Measurements from ENCODE around the gene REG4.
"Not testable (repeated sequence)": the region's sequence is repeated elsewhere in the genome, so short reads cannot be mapped to it uniquely, and the experiment has no call there.

GRCh38 chr1:119858556-119859214 lies 47.4 kb upstream of the REG4 start:
- not testable (repeated sequence) for TF ChIP-seq CTCF (IDR thresholded peaks at IDR 0.05; ENCODE audit: poor library complexity, severe bottlenecking); MXI1 (conservative IDR thresholded peaks at IDR 0.05; ENCODE audit: poor library complexity, severe bottlenecking); RAD21 (conservative IDR thresholded peaks at IDR 0.05)
